HG03432 (cell line): ENCODE results near the gene OTOP3.

Experiments used
- ATAC-seq: cut with Tn5 transposase; IDR thresholded peaks from one replicate; pipeline ENCODE4 v1.9.1; 2021; ENCODE audit warnings: mild to moderate bottlenecking, moderate library complexity; ENCODE audit not compliant: unreplicated experiment

Gene OTOP3

GRCh38 chr17:74937064-74938051 lies 1.7 kb downstream of the OTOP3 start:
- ATAC-seq, result no peak

DNA sequence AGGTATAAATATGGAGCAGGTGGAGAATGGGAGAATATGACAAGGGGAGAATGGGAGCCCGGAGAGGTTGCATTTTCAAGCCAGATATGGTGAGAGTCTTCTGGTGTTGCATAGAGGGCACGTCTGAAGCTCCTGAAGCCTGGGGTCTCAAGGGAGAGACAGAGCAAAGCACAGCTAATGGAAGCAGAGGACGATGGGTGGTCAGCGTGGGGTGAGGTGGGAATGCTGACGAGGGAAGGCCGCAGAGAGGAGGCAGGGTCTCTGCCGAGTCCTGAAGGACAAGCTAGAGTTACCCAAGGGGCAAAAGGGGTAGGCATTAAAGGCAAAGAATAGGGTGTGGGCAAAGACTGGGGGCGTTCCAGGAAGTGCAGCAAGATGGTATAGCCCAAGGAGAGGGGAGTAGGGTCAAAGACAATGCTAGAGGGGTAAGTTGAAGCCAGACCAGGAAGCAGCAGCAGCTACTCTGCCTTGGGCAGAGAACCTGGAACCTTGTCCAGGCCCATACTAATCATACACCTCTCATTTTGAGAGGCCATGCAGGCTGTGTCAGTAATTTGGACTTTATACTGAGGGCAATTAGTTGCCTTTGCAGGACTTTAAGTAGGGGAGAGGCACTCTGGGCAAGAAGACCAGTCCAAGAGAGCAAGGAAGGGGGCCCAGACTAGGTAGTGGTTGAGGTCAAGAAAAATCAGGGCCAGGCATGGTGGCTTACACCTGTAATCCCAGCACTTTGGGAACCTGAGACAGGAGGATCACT lies 2.7 kb downstream of the OTOP3 start:
- ATAC-seq, result no peak

- ATAC-seq, result no peak
Measured at GRCh38 chr17:74939534-74939933, 3.8 kb downstream of the OTOP3 start.

DNA sequence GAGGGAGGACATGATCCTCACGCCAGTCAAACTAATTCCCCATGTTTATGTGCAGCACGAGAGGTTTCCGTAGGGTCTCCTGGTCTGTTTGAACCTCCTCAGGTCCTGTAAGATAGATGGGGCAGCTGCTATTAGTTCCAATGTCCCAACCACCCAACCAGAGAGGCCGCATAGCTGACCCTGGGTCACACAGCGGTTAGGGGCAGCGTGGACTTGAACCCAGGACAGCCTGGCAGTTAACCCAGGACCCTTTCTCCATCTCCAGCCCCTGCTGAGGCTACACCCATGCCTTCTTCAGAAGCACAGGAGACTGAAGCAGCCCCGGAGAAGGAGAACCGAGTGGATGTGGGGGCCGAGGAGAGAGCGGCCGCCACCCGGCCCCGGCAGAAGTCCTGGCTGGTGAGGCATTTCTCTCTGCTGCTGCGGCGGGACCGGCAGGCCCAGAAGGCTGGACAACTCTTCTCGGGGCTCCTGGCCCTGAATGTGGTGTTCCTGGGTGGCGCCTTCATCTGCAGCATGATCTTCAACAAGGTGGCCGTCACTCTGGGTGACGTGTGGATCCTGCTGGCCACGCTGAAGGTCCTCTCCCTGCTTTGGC lies 5.5 kb downstream of the OTOP3 start:
- no peak for ATAC-seq

GRCh38 chr17:74943808-74944522 lies 8.3 kb downstream of the OTOP3 start:
- no peak for ATAC-seq

GRCh38 chr17:74945543-74945942 lies 9.8 kb downstream of the OTOP3 start:
- peak; percentile 69 for ATAC-seq

DNA sequence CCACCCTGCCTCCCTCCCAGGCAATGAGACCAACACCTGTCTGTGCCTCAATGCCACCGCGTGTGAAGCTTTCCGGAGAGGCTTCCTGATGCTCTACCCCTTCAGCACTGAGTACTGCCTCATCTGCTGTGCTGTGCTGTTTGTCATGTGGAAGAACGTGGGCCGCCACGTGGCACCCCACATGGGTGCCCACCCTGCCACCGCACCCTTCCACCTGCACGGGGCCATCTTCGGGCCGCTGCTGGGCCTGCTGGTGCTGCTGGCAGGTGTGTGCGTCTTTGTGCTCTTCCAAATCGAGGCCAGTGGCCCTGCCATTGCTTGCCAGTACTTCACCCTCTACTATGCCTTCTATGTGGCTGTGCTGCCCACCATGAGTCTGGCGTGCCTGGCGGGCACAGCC lies 10.9 kb downstream of the OTOP3 start:
- no peak for ATAC-seq

- ATAC-seq, result no peak
Measured at GRCh38 chr17:74947041-74947754, 11.5 kb downstream of the OTOP3 start.

DNA sequence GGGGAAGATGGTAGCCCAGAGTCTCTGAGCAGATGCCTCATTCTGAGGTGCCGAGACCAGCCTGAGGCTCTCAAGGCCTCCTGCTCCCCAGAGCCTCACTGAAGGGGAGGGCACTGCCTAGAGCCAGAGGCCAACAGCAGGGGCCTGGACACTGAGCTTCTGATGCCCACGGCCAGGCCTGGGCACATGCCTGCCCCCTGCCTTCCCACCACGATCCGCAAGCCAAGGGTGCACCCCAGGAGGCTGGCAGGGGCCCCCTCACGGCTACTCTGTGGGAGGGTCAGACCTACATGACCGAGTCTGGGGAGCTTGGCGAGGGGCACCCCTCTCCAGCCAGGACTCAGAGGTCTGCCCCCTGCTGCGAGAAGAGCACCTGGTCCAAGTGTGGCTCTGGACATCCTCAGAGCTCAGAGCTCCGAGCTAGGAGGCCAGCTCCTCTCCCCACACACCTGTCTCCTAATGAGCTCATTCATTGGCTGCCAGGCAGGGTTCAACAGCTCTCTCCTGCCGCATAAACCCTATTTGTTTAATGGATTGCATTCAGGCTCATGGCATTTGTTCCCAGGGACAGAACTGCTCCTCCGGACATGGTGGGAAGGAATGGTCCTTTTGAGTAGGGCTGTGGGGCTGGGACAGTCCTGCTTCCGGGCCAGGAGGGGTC lies 13.9 kb downstream of the OTOP3 start:
- no peak for ATAC-seq

DNA sequence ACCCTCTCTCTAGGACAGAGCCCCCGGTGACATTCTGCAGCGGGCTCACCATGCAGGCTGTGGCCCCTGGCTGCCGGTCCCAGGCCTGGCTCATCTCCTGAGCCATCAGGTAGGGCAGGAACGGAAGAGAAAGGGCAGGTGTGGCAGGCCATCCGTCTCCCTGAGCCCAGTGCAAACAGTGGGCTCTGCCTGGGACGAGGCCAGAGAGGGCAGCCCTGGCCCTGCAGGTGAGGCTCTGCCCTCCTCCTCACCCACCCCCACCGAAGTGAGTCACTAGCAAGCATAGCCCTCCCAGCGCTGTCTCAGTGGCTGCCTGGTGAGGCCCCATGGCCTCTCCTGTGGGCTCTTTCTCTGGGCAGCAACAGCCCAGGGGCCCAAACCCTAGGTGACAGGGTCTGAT lies 14.5 kb downstream of the OTOP3 start:
- no peak for ATAC-seq

GRCh38 chr17:74951065-74951464 lies 15.4 kb downstream of the OTOP3 start:
- ATAC-seq, result no peak

DNA sequence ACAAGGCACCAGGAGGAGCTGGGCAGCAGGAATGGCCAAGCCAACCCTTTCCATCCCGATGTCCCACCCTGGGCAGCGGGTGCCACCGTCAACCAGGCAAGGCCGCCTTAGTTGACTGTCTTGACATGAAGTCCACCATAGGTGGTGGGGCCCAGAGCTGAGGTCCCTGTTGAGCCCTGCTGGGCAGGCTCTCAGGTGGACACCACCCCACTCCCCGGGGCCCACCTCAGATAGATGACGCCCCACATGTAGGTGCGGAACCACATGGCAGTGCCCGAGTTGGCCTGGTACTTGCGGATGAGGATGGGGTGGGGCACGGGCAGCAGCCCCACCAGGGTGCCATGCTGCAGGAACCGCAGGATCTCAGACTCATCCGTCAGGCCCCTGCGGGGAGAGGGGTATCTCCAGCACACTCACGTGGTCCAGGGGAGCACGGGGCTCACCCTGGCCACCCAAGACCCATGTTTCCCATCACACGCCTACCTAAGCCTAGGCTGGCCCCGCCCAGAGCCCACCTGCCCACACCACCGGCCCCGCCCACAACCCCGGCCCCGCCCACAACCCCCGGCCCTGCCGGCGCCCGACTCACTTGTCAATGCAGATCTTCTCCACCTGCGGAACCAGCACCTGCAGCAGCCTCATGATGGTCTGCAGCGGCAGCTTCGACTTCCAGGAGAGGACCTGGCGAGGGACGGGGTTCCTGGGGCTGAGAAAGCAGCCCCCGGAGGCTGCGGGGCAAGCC lies 16.2 kb downstream of the OTOP3 start:
- no peak for ATAC-seq

GRCh38 chr17:74952431-74953133 lies 16.9 kb downstream of the OTOP3 start:
- no peak for ATAC-seq

- no peak for ATAC-seq
Measured at GRCh38 chr17:74953134-74953687, 17.5 kb downstream of the OTOP3 start.

- no peak for ATAC-seq
Measured at GRCh38 chr17:74954115-74954514, 18.4 kb downstream of the OTOP3 start.

GRCh38 chr17:74954665-74955421 lies 19.1 kb downstream of the OTOP3 start:
- ATAC-seq, result no peak

DNA sequence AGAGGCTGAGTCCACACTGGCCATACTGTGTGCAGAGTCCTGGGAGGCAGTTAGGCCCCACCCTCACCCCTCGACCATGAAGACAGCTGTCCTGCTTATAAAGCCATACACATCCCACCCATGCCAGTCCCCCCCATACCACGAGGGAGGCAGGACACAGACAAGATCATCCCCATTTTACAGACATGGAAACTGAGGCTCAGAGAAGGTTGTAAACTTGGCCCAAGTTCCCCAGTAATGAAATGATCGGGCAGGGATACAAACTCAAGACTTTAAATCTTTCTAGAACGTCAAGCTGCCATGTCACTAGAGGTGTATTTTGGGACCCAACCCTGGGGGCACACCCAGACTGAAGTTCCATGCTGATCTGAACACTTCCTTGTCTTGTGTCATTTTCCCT lies 20.4 kb downstream of the OTOP3 start:
- ATAC-seq, result no peak
